Activated CD4-positive, CD25-positive, alpha-beta regulatory T cell treated with anti-CD3 and anti-CD28 coated beads, Interleukin-2, amount 50 U/mL, for 16 hours (primary cell): Measurements from ENCODE around the gene CSK.
"Not testable (repeated sequence)": the region's sequence is repeated elsewhere in the genome, so short reads cannot be mapped to it uniquely, and the experiment has no call there.

ENCODE experiments used
- DNase-seq: peaks from one replicate; pipeline ENCODE4 v3.0.0-alpha.2; 2020; ENCODE audit warnings: low read depth, low spot score

CSK gene

GRCh38 chr15:74770211-74770903, 11.5 kb upstream of the CSK start:
- no peak for DNase-seq

DNA sequence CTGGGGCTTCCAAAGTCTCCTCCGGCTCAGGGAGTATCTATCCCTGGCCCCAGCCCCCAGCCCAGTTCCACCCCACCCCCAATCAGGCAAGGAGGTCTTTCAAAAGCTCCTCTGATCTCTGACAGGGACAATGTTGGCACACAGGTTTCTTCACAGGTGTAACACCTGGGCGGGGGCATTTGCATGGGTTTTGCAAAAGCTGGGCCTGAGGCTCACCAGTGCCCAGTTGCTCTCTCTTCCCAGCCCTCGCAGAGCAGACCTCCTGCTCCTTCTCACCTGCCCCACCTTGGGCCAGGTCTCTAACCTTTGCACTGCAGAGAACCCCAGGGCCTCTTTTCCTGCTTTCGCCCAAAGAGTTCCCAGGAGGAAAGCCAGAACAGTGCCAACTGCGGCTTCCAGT, 8.6 kb upstream of the CSK start:
- no peak for DNase-seq

GRCh38 chr15:74773731-74774252, 8.1 kb upstream of the CSK start:
- DNase-seq = no peak

- DNase-seq = no peak
Measured at GRCh38 chr15:74775132-74775562, 6.7 kb upstream of the CSK start.

GRCh38 chr15:74775894-74776293, 6.0 kb upstream of the CSK start:
- DNase-seq = no peak

- no peak for DNase-seq
Measured at GRCh38 chr15:74776821-74777768, 4.8 kb upstream of the CSK start.

DNA sequence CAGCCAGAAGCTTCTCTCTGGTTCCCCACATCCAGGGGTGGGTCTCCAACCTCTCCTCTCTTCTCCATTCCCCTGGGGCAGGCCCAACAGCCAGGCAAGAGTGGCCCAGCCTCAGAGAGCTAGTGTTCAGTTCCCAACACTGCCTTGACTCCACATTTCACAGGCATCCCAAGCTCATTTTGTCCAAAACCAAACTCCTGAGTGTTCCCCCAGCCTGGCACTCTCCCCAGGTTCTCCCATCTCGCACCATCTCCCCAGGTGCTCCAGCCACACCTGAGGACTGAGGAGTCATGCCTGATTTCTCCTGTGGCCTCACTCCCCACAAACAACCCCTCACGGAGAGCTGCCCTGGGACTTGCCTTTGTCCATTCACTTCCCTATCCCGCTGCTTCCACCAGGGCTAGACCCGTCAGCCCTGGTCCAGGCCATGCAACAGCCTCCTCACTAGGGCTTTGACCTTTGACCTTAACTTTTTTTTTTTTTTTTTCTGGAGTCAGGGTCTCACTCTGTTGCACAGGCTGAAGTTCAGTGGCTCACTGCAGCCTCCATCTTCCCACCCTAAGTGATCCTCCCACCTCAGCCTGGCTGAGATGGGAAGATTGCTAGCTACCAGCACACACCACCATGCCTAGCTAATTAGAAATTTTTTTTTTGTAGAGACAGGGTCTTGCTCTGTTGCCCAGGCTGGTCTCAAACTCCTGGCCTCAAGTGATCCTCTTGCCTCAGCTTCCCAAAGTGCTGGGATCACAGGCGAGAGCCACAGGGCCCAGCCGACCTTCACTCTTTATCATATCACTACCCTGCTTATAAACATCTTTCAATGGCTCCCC, 3.9 kb upstream of the CSK start:
- DNase-seq = no peak

- no peak for DNase-seq
Measured at GRCh38 chr15:74778599-74778970, 3.3 kb upstream of the CSK start.

GRCh38 chr15:74779162-74779648, 2.7 kb upstream of the CSK start:
- DNase-seq = no peak

DNA sequence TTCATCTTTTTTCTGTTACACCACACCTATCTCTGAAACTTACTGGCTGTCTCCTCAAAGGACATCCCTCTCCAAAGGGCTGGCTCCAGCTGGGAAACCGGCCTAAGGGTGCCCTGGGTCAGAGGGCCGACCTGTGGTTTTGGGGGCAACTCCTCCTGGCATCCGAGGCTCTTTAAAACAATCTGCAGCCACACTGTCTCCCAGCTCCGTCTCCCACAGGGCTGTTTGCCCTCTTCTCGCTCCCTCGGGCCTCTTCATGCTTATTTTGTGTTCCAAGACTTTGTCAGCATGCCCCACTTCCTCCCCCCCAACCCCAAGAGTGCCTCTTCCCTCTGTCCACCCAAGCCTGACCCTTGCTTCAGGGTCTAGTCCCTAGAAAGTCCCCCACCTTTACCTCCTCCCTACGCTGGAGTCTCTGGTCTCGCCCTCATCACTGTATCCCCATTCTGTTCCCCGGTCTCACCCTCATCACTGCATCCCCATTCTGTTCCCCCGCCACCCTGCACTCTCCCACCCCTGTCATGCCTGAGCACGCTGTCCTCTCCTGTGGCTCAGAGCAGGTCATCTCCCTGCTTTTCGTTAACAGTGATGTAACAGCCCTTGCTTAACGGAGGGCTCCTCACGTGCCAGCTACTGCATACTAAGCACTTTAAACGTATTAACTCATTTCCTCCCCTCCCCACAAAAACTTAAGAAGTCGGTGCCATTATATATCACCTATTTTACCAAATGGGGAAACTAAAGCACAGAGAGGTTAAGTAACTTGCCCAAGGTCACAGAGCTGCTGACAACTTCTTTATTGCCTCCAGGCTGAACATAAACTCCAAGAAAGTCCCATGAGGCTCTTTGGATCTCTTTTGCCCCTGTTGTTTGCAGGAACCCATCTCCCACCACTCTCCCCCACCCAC, 1.1 kb upstream of the CSK start:
- DNase-seq = no peak

DNA sequence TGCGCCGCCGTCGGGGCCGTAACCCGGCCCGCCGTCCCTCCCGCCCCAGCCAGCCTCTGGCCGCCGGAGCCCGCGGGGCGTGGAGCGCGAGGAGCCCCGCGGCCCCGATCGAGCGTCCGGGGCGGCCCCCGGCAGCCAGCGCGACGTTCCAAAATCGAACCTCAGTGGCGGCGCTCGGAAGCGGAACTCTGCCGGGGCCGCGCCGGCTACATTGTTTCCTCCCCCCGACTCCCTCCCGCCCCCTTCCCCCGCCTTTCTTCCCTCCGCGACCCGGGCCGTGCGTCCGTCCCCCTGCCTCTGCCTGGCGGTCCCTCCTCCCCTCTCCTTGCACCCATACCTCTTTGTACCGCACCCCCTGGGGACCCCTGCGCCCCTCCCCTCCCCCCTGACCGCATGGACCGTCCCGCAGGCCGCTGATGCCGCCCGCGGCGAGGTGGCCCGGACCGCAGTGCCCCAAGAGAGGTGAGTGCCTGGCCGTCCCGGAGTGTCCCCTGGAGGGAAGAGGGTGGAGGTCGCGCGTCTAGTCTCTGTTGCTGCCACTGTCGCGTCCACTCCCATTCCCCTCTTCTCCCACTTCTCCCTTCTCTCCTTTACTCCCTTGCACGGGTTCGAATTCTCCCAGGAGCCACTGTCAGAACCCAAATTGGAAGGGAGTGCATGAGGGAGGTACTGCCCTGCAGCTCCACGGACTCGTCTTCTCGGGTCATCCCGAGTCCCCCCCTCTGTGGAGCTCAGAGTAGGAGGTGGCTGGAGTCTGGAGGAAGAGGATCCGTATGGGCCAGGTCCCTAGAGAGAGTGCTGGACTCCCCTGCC, 585 bp downstream of the CSK start:
- no peak for DNase-seq

GRCh38 chr15:74783072-74783807, 1.4 kb downstream of the CSK start:
- DNase-seq = no peak

DNA sequence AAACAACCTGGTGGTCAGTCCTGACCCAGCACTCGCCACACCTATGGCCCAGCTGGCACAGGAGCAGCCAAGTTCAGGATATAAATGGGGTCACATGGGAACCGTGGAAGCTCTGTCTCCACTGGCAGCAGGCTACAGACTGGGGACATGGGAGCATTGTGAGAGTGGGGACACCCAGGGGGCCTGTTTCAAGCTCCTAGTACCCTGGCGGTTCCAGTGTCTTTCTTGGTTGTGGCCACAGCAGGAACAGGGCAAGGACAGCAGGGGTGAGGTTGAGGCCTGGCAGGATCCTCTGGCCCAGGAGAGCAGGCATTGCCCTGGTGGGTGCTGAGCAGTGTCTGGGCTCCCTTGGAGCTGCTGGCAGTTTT, 1.9 kb downstream of the CSK start:
- DNase-seq = no peak

DNA sequence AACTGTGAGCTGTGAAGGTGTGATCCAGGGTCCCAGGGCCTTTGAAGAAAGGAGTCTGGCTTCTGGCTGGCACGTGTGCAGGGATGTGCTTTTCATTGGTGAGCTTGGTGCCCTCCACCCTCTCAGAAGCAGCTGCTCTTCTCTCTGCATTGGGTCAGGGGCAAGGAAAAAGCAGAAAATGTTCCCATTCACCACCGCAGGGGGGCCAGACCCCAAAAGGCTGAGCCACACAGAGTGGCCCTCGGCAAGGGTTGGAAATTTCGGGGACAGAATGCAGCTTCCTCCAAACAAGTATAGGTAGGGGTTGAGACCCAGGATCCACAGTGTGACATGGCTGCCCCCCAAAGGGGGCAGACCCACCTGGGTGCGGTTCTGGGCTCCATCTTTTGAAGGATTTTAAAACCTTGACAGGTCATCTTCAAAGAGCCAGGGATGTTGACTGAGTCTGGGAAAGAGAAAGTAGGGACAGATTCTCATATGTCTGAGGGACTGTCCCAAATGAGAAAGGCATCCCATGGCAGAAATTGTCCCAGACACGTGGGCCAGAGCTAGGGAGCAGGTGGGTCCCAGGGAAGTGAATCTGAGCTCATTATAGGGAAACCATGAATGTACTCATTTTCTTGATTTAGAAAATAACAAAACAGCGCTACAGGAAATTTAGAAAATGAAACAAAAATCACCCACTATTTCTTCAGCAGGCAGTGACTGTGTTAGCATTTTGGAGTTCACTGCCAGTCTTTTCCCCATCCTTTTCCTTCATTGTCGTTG, 2.7 kb downstream of the CSK start:
- no peak for DNase-seq

DNA sequence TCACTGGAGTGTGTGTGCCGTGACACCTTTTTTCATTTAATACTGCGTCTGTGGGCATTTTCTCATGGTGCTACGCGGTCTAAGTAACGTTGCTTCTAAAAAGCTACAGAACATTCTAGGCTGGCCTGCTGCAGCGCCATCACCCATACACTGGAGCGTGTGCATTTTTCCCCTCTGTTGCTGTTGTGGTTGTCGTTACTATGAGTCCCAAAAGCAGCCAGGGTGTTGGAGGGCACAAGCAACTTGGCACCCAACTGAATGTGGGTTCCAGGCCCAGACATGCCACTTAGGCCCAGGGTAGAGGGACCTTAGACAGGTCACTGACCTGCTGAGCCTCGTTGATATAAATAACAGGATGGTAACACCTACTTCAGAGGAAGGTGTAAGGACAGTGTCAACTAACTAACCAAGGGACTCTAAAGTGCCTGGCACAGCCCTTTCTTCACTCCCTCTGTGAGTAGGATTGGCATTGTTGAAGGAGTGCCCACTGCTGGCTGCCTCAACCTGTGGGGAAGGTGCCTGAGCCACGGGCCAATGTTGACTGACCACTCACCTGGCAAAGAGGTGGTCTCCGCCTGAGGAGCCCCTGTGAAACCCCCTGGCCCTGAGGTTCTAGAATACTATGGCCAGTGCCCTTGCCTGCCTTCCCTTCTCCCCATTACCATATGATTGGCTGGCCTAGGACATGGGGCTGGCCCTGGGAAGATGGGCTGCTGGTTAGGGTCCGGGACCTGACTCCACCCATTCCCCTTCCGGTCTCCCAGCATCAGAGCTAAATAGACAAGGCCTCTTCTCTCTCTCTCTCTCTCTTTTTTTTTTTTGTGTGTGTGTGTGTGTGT, 3.5 kb downstream of the CSK start:
- no peak for DNase-seq

- DNase-seq = not testable (repeated sequence)
Measured at GRCh38 chr15:74786081-74786480, 4.2 kb downstream of the CSK start.

- DNase-seq = no peak
Measured at GRCh38 chr15:74786551-74787165, 4.8 kb downstream of the CSK start.
